GM23338 (cell line): Measurements from ENCODE around the gene RGMB. TPM values are rescaled to one million over a fixed set of nuclear protein-coding genes. Genes with fewer than 3 reads are reported as not detected.

Experiments used
- EZH2 ChIP-seq: fragments of 200-600 bp; sonication (generic); IDR thresholded peaks from one replicate; pipeline ENCODE4 v1.8.0; 2017; ENCODE audit warnings: antibody characterized with exemption, mild to moderate bottlenecking, low read depth; ENCODE audit not compliant: unreplicated experiment
- EZH2phosphoT487 ChIP-seq: fragments of 200-600 bp; sonication (generic); IDR thresholded peaks from one replicate; pipeline ENCODE4 v1.8.1; 2018; ENCODE audit warnings: antibody characterized with exemption; ENCODE audit not compliant: unreplicated experiment
- JUNB ChIP-seq: IDR thresholded peaks from one replicate; pipeline ENCODE4 v1.6.1; 2016; ENCODE audit warnings: antibody characterized with exemption; ENCODE audit not compliant: unreplicated experiment
- POLR2AphosphoS5 ChIP-seq: IDR thresholded peaks from 2 replicates; pipeline ENCODE4 v1.6.1; 2016; ENCODE audit warnings: antibody characterized with exemption, low read depth
- STAT1 ChIP-seq: IDR thresholded peaks from one replicate; pipeline ENCODE4 v1.6.1; 2016; ENCODE audit warnings: antibody characterized with exemption; ENCODE audit not compliant: unreplicated experiment
- ZNF462 ChIP-seq: fragments of 250-450 bp; sonication (Bioruptor Pico); IDR thresholded peaks from 2 replicates; pipeline ENCODE4 v1.5.0; 2020; ENCODE audit warnings: mild to moderate bottlenecking, moderate library complexity
- polyA plus RNA-seq: library from polyadenylated mRNA; unstranded; fragments of >200 nt; fragmentation: Nextera tagmentation; extraction: Ambion mirVana; gene quantifications from 2 replicates; pipeline ENCODE4 v1.2.1, GENCODE V29; 2016
- total RNA-seq: library from RNA; depleted of rRNA; stranded (reverse); fragments of >200 nt; shearing (Covaris generic); gene quantifications from 2 replicates; pipeline ENCODE4 v1.2.3, GENCODE V29; 2014; rRNA removed
- TF ChIP-seq, protein P1 (sequence below): IDR thresholded peaks from one replicate; pipeline ENCODE4 v1.6.1; 2018; ENCODE audit warnings: antibody characterized with exemption; ENCODE audit not compliant: unreplicated experiment

Gene RGMB
- total and polyA plus RNA-seq, 2 experiments from 2014 or later: 21.7 to 34.3 TPM

DNA sequence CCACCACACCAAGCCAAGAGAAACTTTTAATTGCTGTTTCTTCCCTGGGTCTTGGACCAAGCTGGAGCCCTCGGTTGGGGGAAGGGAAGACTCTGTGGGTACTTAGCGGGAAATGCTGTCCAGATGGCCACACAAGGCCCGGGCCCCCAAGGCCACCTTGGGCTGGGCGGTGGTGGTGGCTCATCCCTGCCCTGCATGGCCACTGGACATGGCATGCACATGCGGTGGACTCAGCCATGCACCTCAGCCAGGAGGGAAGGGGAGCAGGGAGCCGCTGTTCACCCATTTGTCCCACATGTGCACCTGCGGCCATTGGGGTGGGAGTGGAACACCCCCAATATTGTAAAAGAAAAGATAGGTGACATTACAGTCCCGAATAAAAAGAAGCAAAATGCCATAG is 72.4 kb downstream of the RGMB start (continued):
- TF ChIP-seq, protein P1, sequence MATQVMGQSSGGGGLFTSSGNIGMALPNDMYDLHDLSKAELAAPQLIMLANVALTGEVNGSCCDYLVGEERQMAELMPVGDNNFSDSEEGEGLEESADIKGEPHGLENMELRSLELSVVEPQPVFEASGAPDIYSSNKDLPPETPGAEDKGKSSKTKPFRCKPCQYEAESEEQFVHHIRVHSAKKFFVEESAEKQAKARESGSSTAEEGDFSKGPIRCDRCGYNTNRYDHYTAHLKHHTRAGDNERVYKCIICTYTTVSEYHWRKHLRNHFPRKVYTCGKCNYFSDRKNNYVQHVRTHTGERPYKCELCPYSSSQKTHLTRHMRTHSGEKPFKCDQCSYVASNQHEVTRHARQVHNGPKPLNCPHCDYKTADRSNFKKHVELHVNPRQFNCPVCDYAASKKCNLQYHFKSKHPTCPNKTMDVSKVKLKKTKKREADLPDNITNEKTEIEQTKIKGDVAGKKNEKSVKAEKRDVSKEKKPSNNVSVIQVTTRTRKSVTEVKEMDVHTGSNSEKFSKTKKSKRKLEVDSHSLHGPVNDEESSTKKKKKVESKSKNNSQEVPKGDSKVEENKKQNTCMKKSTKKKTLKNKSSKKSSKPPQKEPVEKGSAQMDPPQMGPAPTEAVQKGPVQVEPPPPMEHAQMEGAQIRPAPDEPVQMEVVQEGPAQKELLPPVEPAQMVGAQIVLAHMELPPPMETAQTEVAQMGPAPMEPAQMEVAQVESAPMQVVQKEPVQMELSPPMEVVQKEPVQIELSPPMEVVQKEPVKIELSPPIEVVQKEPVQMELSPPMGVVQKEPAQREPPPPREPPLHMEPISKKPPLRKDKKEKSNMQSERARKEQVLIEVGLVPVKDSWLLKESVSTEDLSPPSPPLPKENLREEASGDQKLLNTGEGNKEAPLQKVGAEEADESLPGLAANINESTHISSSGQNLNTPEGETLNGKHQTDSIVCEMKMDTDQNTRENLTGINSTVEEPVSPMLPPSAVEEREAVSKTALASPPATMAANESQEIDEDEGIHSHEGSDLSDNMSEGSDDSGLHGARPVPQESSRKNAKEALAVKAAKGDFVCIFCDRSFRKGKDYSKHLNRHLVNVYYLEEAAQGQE: no peak
- TF ChIP-seq EZH2: no peak
- no peak for TF ChIP-seq ZNF462 (CRISPR knock-in tag)
- TF ChIP-seq EZH2phosphoT487: no peak
- TF ChIP-seq STAT1: no peak
- TF ChIP-seq JUNB: no peak
- no peak for TF ChIP-seq POLR2AphosphoS5

Other genes starting within 250 kb of the RGMB start
- 75.6 and 82.4 TPM in 2 replicates for gene CHD1, start 155.3 kb downstream of the RGMB start, total RNA-seq
- 31.2 and 36.4 TPM in 2 replicates for gene CHD1, start 155.3 kb downstream of the RGMB start, polyA plus RNA-seq